ENCODE data around the gene PAM. TPM values are rescaled to one million over a fixed set of nuclear protein-coding genes. Genes with fewer than 3 reads are reported as not detected.

Gene PAM
- total RNA-seq, 1 experiment from 2014 or later: 190 TPM

DNA sequence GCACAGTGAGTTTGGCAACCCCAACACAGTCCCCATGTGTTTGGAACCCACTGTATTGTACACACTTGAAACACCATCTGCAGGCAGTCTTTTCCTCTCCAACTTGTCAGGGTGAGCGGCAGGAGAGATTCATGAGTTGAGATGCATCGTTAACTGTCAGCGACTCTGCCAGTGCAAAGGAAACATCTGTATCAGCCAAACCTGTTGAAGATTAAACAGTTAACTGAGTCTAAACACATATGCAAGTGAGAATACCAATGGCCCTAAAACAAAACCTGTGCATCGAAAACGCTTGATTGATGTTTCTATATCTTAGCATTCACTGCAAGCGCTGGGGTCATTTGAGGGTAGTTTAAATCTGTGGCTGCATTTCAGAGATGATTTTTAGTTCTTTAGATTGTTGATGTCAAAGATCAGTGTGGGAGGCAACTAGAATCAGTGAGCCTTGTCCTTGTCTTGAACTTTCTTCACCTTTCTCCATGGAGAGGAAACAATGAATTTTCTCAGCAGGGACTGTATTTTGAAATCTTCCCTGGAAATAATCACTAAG, 41.3 kb upstream of the PAM start:
- no peak for TF ChIP-seq CTCF (conservative IDR thresholded peaks at IDR 0.05; ENCODE audit: low read depth, low read length)
- no peak for TF ChIP-seq EZH2 (IDR thresholded peaks at IDR 0.05; ENCODE audit: borderline replicate concordance, low read depth, low read length, poor library complexity, severe bottlenecking)
- no peak for DNase-seq (ENCODE audit: low spot score)
- intact Hi-C loops (cut with micrococcal nuclease; ENCODE audit: unreplicated experiment): no loop called here
- Histone ChIP-seq H3K4me3 (ENCODE audit: low read depth, low read length, poor library complexity, severe bottlenecking) (no peak overlapping the region), H3K27ac (ENCODE audit: low read depth, low read length, poor library complexity, severe bottlenecking) (no peak overlapping the region), H3K9me3 (ENCODE audit: low read depth, low read length, poor library complexity, severe bottlenecking) (no peaks in the 10 kb centered on the region), H3K27me3 (replicated peaks; ENCODE audit: insufficient read depth, low read depth, low read length, poor library complexity) (no peaks in the 10 kb centered on the region), H3K4me1 (ENCODE audit: insufficient read depth, low read length, poor library complexity, severe bottlenecking) (peaks cover 12% of the 10 kb centered on the region), H3K36me3 (ENCODE audit: insufficient read depth, low read length, poor library complexity, severe bottlenecking) (no peaks in the 10 kb centered on the region)
- POLR2A ChIA-PET (ENCODE audit: low non-redundant PET): no interaction called here
- BruUV-seq (replicated peaks): no TSS peak
- CTCF ChIA-PET: no interaction called here

DNA sequence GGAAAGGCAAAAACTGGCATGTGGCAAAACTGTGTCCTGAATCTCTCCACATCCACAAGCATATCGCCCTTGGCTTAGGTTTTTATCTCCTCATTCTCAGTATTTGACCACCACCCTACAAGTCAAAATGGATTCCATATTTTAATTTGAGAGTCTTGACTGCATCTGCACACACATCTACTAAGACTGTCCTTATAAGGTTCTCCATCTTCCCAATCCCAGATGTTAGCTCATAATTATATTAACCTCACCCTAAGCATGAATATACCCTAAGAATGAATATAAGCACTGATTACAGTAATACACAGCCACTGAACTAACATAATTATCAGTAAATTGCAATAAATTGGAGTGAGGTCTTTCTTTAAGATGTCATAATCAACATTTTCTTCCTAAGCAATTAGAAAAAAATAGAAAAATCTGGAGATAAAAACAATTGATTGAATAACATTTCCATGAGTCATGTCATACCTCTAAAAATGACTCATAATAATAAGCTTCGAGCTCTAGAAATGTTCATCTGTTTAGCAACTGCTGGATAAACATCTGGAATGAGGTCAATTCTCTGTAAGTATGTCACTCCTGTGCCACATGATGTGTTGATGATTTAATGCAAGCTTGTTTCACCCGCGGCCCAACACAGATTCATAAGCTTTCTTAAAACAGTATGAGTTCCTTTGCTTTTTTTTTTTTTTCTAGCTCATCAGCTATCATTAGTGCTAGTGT, 39.9 kb upstream of the PAM start:
- intact Hi-C loops (cut with micrococcal nuclease; ENCODE audit: unreplicated experiment): no loop called here
- H3K4me1 ChIP-seq (ENCODE audit: insufficient read depth, low read length, poor library complexity, severe bottlenecking): peaks cover 12% of the 10 kb centered on the region
- H3K4me3 ChIP-seq (ENCODE audit: low read depth, low read length, poor library complexity, severe bottlenecking): no peak overlapping the region
- H3K27ac ChIP-seq (ENCODE audit: low read depth, low read length, poor library complexity, severe bottlenecking): no peak overlapping the region
- no peaks in the 10 kb centered on the region for H3K36me3 ChIP-seq (ENCODE audit: insufficient read depth, low read length, poor library complexity, severe bottlenecking)
- no peaks in the 10 kb centered on the region for H3K9me3 ChIP-seq (ENCODE audit: low read depth, low read length, poor library complexity, severe bottlenecking)
- peak; percentile 31 for DNase-seq (ENCODE audit: low spot score)
- no peaks in the 10 kb centered on the region for H3K27me3 ChIP-seq (replicated peaks; ENCODE audit: insufficient read depth, low read depth, low read length, poor library complexity)
- ChIA-PET CTCF (no interaction called here), POLR2A (ENCODE audit: low non-redundant PET) (no interaction called here)
- no peak for TF ChIP-seq EZH2 (IDR thresholded peaks at IDR 0.05; ENCODE audit: borderline replicate concordance, low read depth, low read length, poor library complexity, severe bottlenecking)
- TF ChIP-seq CTCF (conservative IDR thresholded peaks at IDR 0.05; ENCODE audit: low read depth, low read length): no peak
- no TSS peak for BruUV-seq (replicated peaks)

DNA sequence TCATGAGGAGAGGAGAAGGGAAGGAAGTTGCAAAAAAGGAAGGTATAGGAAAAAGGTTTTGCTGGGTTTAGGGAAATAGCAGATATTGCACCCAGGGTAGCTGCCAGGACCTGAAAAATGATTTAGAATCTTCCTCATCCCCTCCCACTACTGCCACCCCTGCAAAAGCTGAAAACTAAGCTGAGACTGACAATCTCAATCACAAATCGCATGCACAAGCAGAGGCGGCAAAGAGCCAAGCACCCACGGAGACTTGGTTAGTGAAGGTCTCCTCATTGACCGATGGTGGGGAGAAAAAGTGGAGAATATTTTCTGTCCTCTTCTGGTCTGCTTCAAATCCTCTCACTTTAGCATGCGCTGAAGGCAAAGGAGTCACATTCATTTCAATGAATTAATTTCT, 39.1 kb upstream of the PAM start:
- no peaks in the 10 kb centered on the region for H3K27me3 ChIP-seq (replicated peaks; ENCODE audit: insufficient read depth, low read depth, low read length, poor library complexity)
- POLR2A ChIA-PET (ENCODE audit: low non-redundant PET): no interaction called here
- no peaks in the 10 kb centered on the region for H3K9me3 ChIP-seq (ENCODE audit: low read depth, low read length, poor library complexity, severe bottlenecking)
- CTCF ChIA-PET: no interaction called here
- H3K4me1 ChIP-seq (ENCODE audit: insufficient read depth, low read length, poor library complexity, severe bottlenecking): peaks cover 12% of the 10 kb centered on the region
- no TSS peak for BruUV-seq (replicated peaks)
- no peak overlapping the region for H3K4me3 ChIP-seq (ENCODE audit: low read depth, low read length, poor library complexity, severe bottlenecking)
- intact Hi-C loops (cut with micrococcal nuclease; ENCODE audit: unreplicated experiment): no loop called here
- H3K36me3 ChIP-seq (ENCODE audit: insufficient read depth, low read length, poor library complexity, severe bottlenecking): no peaks in the 10 kb centered on the region
- no peak for DNase-seq (ENCODE audit: low spot score)
- TF ChIP-seq CTCF (conservative IDR thresholded peaks at IDR 0.05; ENCODE audit: low read depth, low read length): no peak
- no peak for TF ChIP-seq EZH2 (IDR thresholded peaks at IDR 0.05; ENCODE audit: borderline replicate concordance, low read depth, low read length, poor library complexity, severe bottlenecking)
- no peak overlapping the region for H3K27ac ChIP-seq (ENCODE audit: low read depth, low read length, poor library complexity, severe bottlenecking)

All from A673 (cell line).